Suppressor macrophage treated with lipopolysaccharide for 4 hours (primary cell): Measurements from ENCODE around the gene SMC6.

Source experiments
- DNase-seq: peaks from one replicate; pipeline ENCODE4 v3.0.0-alpha.2; 2020

The SMC6 gene

DNA sequence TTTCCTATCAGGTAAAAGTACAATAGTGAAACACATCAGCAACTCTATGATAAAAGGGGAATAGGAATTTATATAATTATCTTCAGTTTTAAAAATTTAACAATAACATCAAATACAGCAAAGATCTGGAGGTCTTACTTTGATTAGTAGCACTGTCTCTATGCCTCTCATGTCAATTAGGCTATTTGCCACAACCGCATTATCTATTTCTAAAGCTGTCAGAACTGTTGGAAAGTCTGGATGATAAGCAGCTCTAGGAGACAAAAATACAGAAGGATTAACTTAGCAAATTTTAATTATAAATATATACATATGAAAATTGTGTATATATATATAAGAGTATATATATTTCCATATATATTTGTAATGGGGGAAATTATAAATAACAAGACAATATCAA lies 45.1 kb downstream of the SMC6 start:
- no peak for DNase-seq

DNA sequence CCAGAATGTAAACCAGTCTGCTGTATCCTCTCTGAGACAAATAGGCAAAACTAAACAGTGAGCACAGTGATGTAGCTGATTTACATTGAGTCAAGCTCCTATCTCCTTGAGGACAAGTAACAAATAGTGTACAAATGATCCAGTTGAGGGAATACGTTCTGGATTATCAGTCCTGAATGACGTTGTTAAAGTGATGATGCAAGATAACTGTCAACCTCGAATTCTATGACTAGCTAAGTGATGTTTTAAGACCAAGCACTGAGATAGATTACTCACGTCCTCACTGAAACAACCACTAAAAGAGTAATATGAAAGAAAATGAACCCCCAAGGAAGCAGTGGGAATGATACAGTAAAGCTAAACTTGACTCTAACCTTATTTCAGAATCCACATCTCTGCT lies 46.8 kb downstream of the SMC6 start:
- no peak for DNase-seq

DNA sequence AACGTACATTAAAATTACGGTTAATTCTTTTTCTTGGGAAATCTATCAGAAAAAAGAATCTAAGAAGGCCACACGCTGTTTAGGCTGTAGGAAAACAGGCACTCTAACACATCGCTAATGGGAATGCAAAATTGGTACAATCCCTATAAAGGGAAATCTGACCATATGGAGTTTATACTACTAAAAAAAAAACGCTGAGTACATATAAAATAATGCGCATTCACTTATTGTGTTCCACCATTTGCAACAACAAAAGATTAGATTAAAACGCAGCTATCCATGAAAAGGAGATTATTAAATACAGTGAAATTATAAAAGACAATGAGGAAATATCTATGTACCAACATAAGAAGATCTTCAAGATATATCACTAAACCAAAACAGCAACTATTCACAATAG lies 62.8 kb downstream of the SMC6 start:
- no peak for DNase-seq

DNA sequence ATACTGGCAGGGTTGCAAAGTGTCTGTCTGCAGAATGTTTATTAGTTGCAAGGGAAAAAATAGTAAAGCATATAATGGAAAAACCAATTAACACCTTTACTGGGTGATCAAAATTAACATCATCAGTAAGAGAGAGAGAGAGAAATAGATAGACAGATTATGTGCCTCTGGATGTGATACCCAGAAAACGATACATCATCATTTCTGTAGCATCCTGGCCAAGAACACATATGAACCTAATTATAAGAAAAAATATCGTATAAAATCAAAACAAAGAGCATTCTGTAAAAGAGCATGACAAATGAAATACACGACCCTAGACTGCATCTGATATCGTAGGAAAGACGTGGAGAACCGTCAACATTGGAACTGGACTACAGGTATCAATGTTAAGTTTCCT lies 64.6 kb downstream of the SMC6 start:
- DNase-seq: no peak

DNA sequence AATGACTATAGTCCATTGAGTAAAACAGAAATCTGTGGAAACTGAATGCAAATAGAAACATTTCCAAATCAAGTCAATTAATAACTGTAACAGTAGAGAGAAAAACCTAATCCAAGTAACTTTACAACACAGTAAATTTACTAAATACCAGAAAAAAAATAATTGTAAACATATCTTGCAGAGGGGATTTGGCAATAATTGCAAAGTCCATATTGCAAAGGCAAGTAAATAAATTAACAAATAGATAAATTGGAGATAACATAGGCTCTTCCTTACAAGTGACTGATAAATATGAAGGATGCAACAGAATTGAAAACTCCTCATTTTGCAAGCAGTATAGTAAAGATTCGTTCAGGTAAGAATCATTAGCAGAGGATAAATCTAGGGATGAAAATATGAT lies 65.0 kb downstream of the SMC6 start:
- DNase-seq: no peak

DNA sequence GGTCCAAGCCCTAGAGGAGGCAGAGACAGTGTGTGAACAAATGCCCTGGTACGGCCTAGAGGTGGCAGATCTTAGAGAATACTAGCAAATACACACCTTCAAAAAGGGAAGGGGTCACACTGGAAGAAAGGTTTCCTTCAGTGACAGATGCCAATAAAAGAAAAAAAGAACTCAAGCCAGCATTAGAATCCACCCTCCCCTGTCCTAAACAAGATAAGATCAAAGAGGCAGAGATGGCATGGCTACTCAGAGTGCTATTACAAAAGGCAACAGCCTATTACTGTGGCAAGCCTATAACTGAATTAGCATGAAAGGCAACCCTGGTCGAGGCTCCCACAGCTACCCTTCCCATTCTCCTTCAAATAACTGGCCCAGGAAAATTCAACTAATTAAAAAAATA lies 69.6 kb downstream of the SMC6 start:
- DNase-seq: no peak

DNA sequence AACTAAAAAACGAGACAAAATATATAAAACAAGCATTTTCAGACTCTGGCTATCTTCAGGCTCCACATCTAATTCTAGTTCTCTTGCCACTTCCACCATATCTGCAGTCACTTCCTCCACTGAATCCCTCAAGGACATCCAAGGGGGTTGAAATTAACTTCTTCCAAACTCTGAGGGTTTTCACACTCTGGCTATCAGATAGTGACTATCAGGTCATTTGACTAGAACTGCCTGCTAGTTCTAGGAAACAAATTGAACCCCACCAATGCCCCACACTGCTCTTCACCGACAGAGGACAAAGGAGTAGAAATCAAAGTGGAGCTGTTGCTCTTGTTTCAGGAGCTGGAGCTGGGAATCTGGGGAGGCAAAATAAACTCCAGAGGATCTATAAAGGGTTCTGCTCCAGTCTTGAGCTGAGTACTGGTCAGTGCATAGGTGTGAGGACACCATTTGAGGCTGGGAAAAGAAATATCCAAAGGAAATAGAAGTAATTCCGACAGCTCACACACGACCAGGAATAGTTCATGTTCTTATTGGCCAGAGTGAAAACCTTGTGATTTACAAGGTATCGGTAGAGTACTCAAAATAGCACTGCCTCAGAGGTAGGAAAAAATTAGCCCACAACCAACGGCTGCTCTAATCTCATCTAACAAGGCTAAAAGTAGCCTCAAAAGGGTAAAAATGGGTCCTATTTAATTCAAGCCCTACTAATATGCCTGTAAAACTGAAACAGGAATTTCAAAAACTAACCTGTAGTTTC lies 71.3 kb downstream of the SMC6 start:
- DNase-seq: no peak

DNA sequence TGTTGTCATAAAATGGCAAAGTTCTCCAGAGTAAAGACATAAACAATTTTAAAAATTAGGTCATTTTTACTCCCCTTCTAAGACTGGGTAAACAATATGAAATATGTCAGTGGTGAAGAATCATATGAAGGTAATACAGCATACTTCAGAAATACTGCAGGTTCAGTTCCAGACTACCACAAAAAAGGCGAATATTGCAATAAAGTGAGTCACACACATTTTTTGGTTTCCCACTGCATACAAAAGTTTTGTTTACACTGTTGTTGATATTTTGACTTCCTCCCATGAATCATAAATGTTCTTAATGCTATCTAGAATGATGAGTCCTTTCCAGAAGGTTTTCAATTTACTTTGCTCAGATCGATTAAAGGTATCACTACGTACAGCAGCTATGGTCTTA lies 73.5 kb downstream of the SMC6 start:
- DNase-seq: no peak

DNA sequence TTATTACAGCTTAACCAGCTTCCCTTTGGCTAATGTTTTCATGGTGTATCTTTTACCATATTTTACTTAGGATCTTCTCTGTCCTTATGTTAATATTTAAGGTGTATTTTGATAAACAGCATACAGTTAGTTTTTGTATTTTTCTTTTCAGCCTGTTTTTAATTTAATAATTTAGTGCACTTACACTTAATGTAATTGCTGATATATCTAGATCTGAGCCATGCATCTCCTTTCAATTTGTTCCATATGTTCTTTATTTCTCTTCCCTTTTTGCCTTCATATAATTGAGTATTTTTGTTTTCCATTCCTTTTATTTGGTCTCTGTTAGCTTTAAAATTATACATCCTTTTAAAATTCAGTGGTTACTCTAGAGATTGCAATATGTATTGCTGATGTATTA lies 78.8 kb downstream of the SMC6 start:
- no peak for DNase-seq

DNA sequence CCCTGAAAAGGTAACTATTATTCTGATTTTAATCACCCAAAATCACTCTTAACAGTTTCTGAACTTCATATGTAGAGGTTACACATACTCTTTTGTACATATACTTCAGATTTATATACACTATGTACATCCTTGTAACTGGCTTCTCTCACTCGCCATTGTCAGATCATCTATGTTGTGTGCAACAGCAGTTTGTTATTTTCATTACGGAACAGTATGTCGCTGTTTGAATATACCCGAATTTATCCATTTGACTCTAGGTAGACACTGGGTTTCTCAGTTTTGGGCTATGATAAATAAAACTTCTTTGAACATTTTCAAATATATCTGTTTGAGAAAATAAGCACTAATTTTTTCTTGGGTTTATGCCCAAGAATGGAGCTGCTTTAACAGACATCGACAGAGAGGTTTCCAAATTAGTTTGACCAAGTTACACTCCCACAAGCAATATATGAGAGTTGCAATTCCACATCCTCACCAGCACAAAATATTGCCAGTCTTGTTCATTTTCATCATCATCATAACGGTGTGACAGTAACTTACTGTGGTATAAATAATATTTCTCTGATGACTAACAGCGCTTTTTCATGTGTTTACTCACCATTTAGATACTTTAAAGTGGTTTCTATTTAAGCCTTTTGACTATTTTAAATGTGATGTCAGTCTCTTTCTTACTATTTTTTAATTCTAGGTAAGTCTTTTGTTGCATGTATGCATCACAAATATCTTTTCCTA lies 80.9 kb downstream of the SMC6 start:
- DNase-seq: peak; percentile 18

DNA sequence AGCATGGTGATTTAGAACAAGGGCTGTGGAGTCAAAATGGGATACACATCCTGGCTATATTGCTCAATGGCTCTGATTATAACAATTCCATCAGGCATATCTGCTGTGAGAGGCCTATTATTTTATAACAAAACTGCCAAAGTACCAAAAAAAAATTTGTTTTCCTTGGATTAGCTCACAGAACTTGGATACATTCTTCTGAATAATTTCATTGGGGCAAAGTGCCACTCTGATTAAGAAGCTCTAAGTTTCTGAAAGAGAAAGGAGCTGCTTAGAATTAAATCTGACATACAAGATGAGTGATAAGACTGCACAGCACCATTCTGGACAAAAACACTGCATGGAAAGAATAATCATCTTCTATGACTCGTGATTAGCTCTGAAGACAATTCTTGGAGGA lies 85.7 kb downstream of the SMC6 start:
- DNase-seq: no peak

DNA sequence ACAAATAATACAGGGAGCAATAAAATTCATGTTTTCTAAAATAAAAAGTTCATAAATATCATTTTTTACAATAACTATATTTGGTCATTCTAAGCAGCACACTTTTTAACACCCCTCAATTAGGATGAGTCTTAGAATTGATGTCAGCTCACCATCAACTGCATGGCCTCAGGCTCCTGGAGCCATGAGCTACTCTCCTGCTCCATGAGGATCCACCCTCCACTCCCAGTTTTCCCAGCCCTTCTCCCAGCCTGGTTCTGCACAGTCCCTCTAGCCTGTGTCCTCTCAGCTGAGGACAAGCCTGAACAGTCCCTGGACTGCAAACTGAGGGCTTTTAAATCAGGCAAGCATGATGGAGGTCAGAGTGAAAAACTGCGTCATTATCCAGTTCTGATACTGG lies 89.1 kb downstream of the SMC6 start:
- no peak for DNase-seq

DNA sequence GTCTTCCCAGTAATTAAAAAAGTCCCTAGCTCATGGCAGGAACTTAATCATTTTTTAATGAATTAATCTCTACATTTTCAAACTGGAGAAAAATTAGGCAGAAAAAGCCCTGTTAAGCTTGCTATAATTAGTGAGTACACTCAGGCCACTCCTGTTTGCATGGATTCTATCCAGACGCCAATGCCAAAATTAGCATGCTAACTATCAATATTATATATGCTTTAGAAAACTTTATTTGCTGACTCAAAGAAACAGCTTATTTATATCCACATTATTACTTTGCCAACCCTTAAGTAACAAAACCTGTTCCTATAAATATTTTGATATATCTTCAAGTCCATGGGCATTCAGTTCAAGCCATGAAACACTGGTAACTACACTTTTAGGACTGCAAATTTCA lies 90.9 kb downstream of the SMC6 start:
- no peak for DNase-seq

DNA sequence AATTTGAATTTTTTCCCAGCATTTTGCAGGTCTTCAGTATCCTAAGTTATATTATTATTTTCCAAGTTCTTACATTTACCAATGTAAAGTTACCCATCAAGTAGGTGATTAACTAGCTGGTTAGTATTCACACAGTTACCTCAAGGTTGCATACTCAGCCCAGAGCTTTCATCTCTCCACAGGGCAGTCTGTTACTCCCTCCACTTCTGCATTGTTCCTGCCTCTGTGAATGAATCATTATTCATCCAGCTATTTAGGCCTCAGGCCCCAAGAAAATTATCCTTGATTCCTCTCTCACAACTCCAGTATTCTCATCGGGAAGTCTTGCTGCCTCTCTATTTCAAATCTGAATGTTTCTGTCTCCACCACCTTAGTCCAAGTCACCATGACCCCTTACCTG lies 92.2 kb downstream of the SMC6 start:
- DNase-seq: no peak

DNA sequence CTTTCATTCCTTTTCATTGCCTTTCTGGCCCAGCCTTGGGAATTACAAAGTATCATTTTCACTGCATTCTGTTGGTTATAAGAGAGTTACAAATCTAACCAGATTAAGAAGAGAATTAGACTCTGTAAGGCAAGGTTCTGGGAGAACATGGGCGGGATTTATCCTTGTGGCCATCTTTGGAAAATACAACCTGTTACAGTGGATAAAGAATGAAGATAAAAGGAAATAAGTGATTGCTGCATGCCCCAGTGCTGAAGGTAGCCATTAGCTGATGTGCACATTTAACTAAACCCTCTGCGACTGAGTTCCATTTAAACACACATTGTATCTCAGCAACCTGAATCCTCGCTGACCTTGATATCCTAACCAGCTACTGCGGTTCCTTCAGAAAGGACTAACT lies 93.4 kb downstream of the SMC6 start:
- DNase-seq: no peak

DNA sequence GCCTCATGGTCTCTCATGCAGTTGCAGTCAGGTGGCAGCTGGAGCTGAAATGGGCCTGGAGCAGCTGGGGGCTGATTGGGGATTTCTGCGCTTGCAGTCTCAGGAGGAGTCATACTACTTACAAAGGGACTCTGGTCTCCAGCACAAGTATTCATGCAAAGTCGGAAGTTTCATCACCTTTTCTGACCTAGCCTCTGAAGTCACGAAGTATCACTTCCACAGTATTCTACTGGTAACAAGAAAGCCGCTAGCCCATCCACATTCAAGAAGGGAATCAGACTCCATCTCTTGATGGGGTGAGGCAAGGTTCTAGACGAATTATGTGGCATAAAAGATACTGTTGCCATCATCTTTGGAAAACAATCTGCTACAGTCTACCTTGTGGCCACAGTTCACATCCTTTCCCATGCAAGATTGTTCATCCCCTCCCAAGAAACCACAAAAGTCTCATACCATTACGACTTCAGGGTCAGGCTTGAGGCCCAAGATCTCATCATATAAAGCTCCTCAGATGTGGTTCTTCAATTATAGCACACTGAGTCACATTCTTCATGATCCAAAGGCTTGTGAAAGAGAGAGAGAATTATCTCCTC lies 95.3 kb downstream of the SMC6 start:
- DNase-seq: peak; percentile 72

DNA sequence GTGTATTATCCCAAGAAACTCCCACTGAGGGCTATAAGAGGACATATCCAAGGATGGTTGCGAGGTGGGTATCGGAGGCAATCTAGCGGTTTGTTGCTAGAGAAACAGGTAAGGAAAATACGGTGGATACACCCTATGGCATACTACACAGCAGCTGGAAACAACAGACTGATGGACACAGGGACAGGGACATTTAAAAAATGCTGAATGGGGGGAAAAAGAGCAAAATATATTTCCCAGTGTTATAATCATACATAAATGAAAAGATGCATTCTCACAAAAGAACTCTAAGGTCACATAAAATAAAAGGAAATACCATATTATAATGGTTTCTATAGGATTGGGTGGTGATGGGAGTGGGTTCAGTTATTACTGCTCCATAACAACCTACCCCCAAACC lies 95.9 kb downstream of the SMC6 start:
- DNase-seq: no peak

DNA sequence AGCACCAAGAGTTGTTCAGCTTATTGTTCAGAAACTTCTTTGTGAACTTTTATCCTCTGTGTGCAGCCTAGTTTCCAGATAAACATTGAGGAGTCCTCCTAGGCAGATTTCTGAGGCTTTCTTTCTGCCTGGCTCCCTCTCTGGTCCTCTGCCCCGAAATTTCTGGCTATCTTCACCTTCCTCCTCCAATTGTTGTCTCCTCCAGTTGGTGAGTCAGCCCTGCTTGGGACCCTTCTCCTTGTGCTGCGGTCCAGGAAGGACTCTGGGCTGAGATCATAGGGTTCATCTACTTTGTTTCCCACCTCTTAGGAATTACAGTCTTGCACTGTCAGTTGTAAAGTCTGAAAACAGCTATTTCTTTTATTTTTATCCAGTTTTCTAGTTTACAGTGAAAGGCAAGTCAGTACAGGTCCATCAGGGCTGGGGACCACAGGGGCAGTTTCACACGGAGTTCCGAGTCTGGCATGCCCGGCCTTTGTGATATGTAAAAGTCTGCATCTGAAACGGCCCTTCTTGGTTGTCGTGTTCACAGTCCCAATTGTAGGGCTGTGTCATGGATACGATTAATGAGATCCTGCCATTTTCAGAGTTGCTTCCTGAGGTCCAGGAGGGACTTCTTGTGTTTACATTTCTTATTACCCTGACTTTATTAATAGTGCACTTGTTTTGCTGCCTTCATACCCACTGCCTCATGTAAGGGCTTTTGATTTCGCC lies 100.8 kb downstream of the SMC6 start:
- no peak for DNase-seq

DNA sequence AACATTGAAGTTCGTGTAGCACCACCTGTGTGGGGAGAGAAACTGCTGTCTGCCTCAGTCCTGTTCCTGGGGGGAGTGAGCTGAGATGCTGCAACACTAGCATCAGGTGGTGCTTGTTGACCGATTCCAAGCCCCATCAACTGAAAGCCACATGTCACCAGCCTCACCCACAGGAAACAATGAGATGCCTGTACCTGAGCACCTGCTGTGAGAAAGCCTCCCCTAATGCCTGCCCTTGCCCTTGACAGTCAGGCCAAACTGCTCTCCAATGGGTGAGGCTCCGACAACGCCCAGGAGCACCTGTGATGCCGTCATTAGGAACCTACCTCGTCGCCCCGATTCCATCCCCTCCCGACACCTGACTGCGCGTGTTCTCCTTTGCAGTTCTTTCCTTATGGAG lies 104.6 kb downstream of the SMC6 start:
- DNase-seq: no peak

DNA sequence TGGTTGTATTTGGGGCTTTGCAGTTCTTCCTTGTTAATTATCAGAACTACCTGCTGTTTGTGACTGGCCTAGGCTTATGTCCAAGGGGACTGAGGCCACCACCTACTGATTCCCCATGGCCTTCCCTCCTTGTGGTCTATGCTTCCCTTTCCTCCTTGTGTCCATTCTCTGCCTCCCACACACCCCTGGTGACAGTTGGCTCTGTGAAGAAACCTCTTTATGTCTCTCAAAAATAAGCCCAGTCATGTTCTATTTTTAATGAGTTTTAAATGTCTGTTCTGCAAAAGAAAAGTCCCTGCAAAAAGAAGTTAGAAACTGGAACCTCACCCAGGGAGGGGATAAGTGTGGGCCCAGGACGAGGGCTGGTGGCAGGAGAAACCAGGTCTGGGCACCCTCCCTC lies 105.0 kb downstream of the SMC6 start:
- DNase-seq: peak; percentile 82

DNA sequence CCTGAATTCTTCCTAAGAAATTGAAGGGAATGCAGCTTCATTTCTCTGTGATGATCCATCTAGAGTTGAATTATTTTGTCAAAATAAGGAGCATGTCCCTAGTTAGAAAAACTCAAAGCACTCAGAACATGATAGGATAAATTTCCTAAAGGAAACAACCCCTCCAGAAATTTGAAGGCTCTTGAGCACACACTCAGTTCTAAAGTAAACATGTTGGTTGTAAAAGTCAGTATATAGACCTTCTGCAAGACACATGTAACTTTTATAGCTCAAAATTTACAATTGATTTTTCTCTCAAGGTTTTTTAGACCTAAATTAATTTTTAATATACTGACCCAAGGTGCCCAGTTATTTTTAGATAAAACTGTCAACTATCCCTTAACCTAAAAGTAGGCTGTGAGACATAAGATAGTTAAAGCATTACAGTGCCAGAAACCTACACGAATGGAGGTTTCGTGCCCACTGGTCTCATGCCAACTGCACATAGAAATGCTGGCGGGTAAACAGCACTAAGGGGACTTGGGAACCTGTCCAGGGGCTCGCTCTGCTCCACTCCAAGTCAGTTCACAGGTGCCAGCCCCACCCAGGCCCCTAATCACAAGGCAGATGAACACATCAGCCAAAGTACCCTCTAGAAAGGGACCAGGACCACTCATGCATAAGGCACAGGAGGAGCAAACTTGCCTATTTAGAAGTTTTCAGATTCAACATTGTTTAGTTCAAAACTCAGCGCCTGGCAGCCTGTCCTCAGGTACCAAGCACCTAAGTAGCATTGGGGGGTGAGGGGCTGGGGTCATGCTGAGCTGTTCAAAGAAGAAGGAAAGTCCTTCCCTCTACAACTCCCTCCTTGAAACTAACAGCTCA lies 106.5 kb downstream of the SMC6 start:
- no peak for DNase-seq

DNA sequence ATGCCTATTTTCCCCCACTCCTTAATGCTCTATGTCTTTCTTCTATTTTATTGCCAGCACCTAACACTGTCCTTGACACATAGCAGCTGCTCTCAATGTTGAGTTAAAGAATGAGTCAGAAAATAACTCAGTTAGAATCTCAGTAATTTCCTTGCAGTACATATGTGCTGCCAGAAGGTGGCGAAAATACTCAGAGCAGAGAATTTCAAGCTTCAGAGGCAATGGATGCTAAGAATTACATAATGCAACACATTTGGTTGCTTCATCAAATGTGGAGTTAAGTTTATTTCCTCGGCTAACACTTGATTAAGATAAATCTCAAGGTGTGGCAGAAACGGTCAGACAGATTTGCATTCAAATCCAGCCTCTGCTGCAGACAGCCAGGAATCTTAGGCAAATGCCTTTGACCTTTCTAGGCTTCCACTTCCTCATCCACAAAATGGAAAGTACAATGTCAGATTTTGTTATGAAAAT lies 107.5 kb downstream of the SMC6 start:
- DNase-seq: peak; percentile 86
